ES-I3 (cell line): ENCODE results near the gene FGF14.

ENCODE experiments used
- H3K36me3 ChIP-seq: 2 replicates; pipeline ENCODE4 v1.6.1; 2013; ENCODE audit warnings: mild to moderate bottlenecking, low read length, control low read depth, moderate library complexity; ENCODE audit not compliant: insufficient read depth
- H3K4me1 ChIP-seq: 2 replicates; pipeline ENCODE4 v1.6.1; 2013; ENCODE audit warnings: mild to moderate bottlenecking, control low read depth, low read length; ENCODE audit not compliant: insufficient read depth
- H3K9ac ChIP-seq: 2 replicates; pipeline ENCODE4 v1.6.1; 2013; ENCODE audit warnings: low read depth, mild to moderate bottlenecking, low read length, moderate library complexity
- H3K9me3 ChIP-seq: 2 replicates; pipeline ENCODE4 v1.6.1; 2013; ENCODE audit warnings: mild to moderate bottlenecking, low read length, moderate library complexity; ENCODE audit not compliant: control insufficient read depth, insufficient read depth

FGF14 gene

GRCh38 chr13:101752432-101752831 is 649.4 kb downstream of the FGF14 start:
- H3K9me3 ChIP-seq = no peaks in the 10 kb centered on the region
- peaks cover 7% of the 10 kb centered on the region; the same call in 1 of the 2 replicates for H3K4me1 ChIP-seq
- no peak overlapping the region for H3K9ac ChIP-seq
- no peaks in the 10 kb centered on the region for H3K36me3 ChIP-seq

GRCh38 chr13:101751488-101751887 is 650.4 kb downstream of the FGF14 start:
- Histone ChIP-seq H3K9ac (no peak overlapping the region), H3K36me3 (no peaks in the 10 kb centered on the region), H3K9me3 (no peaks in the 10 kb centered on the region), H3K4me1 (peaks cover 7% of the 10 kb centered on the region; the same call in 1 of the 2 replicates)

GRCh38 chr13:101749584-101749983 is 652.3 kb downstream of the FGF14 start:
- no peaks in the 10 kb centered on the region for H3K36me3 ChIP-seq
- no peak overlapping the region for H3K9ac ChIP-seq
- H3K9me3 ChIP-seq = no peaks in the 10 kb centered on the region
- H3K4me1 ChIP-seq = peaks cover 7% of the 10 kb centered on the region; the same call in 1 of the 2 replicates

- H3K9ac ChIP-seq = no peak overlapping the region
- no peaks in the 10 kb centered on the region for H3K9me3 ChIP-seq
- H3K4me1 ChIP-seq = peaks cover 7% of the 10 kb centered on the region; the same call in 1 of the 2 replicates
- H3K36me3 ChIP-seq = no peaks in the 10 kb centered on the region
These were observed 654.8 kb downstream of the FGF14 start for GRCh38 chr13:101747039-101747438.

- Histone ChIP-seq H3K9me3 (no peaks in the 10 kb centered on the region), H3K4me1 (peaks cover 3% of the 10 kb centered on the region; the same call in 1 of the 2 replicates), H3K9ac (no peak overlapping the region), H3K36me3 (no peaks in the 10 kb centered on the region)
These were observed 655.3 kb downstream of the FGF14 start for GRCh38 chr13:101746513-101746912.

GRCh38 chr13:101739382-101740178 is 662.3 kb downstream of the FGF14 start:
- no peaks in the 10 kb centered on the region for H3K36me3 ChIP-seq
- H3K9ac ChIP-seq = no peak overlapping the region
- H3K4me1 ChIP-seq = no peaks in the 10 kb centered on the region
- no peaks in the 10 kb centered on the region for H3K9me3 ChIP-seq

- H3K4me1 ChIP-seq = no peaks in the 10 kb centered on the region
- H3K9me3 ChIP-seq = no peaks in the 10 kb centered on the region
- no peaks in the 10 kb centered on the region for H3K36me3 ChIP-seq
- no peak overlapping the region for H3K9ac ChIP-seq
These were observed 663.5 kb downstream of the FGF14 start for GRCh38 chr13:101738336-101738735.

GRCh38 chr13:101736566-101736965 is 665.3 kb downstream of the FGF14 start:
- H3K9ac ChIP-seq = no peak overlapping the region
- no peaks in the 10 kb centered on the region for H3K36me3 ChIP-seq
- H3K9me3 ChIP-seq = no peaks in the 10 kb centered on the region
- H3K4me1 ChIP-seq = no peaks in the 10 kb centered on the region

GRCh38 chr13:101730420-101731000 is 671.3 kb downstream of the FGF14 start:
- Histone ChIP-seq H3K36me3 (no peaks in the 10 kb centered on the region), H3K9me3 (no peaks in the 10 kb centered on the region), H3K9ac (no peak overlapping the region), H3K4me1 (no peaks in the 10 kb centered on the region)

- no peaks in the 10 kb centered on the region for H3K9me3 ChIP-seq
- H3K36me3 ChIP-seq = no peaks in the 10 kb centered on the region
- H3K4me1 ChIP-seq = no peaks in the 10 kb centered on the region
- no peak overlapping the region for H3K9ac ChIP-seq
These were observed 673.2 kb downstream of the FGF14 start for GRCh38 chr13:101728615-101729014.

GRCh38 chr13:101728021-101728420 is 673.8 kb downstream of the FGF14 start:
- no peaks in the 10 kb centered on the region for H3K9me3 ChIP-seq
- no peak overlapping the region for H3K9ac ChIP-seq

GRCh38 chr13:101727118-101727517 is 674.7 kb downstream of the FGF14 start:
- H3K36me3 ChIP-seq = no peaks in the 10 kb centered on the region
- no peaks in the 10 kb centered on the region for H3K9me3 ChIP-seq
- no peaks in the 10 kb centered on the region for H3K4me1 ChIP-seq
- H3K9ac ChIP-seq = no peak overlapping the region

More at GRCh38 chr13:101728021-101728420, 673.8 kb downstream of the FGF14 start:
- Histone ChIP-seq H3K4me1 (no peaks in the 10 kb centered on the region), H3K36me3 (no peaks in the 10 kb centered on the region)

- no peaks in the 10 kb centered on the region for H3K9me3 ChIP-seq
- no peak overlapping the region for H3K9ac ChIP-seq
- no peaks in the 10 kb centered on the region for H3K36me3 ChIP-seq
- H3K4me1 ChIP-seq = no peaks in the 10 kb centered on the region
These were observed 675.2 kb downstream of the FGF14 start for GRCh38 chr13:101726681-101727080.

GRCh38 chr13:101718496-101718895 is 683.4 kb downstream of the FGF14 start:
- H3K36me3 ChIP-seq = no peaks in the 10 kb centered on the region
- H3K9me3 ChIP-seq = no peaks in the 10 kb centered on the region

GRCh38 chr13:101717353-101717752 is 684.5 kb downstream of the FGF14 start:
- Histone ChIP-seq H3K9ac (no peak overlapping the region), H3K9me3 (no peaks in the 10 kb centered on the region), H3K4me1 (no peaks in the 10 kb centered on the region), H3K36me3 (no peaks in the 10 kb centered on the region)

More at GRCh38 chr13:101718496-101718895, 683.4 kb downstream of the FGF14 start:
- no peak overlapping the region for H3K9ac ChIP-seq
- H3K4me1 ChIP-seq = no peaks in the 10 kb centered on the region
